Endothelial cell of umbilical vein (primary cell): ENCODE results near the gene NEU3. TPM values are rescaled to one million over a fixed set of nuclear protein-coding genes. Genes with fewer than 3 reads are reported as not detected.

Source experiments
- BruUV-seq: library from RNA; stranded (reverse); fragments of 400-500 nt; replicated peaks from 2 replicates; lab custom pipeline; 2021; lab: Mats Ljungman, UMichigan
- CTCF ChIA-PET: fragments of 300-600, 350-600 bp; sonication (Branson Sonifier 250); formaldehyde crosslinking; loops from one replicate; lab custom pipeline; 2021; ENCODE audit warnings: antibody characterized with exemption, inconsistent platforms; lab: Charles Lee
- POLR2A ChIA-PET: fragments of 300-600, 350-600 bp; sonication (Branson Sonifier 250); formaldehyde crosslinking; loops from one replicate; lab custom pipeline; 2021; ENCODE audit warnings: antibody characterized with exemption, inconsistent platforms; lab: Charles Lee
- DNase-seq: peaks from one replicate; pipeline ENCODE4 v3.0.0-alpha.2; 2011; ENCODE audit warnings: low read depth, low spot score
- FAIRE-seq: peaks from 2 replicates; lab custom pipeline; 2011; peaks lifted over from hg19 to GRCh38; lab: Jason Lieb, UNC
- H2AFZ ChIP-seq: 2 replicates; pipeline ENCODE4 v1.6.0; 2012; ENCODE audit warnings: low read depth, low read length, control low read depth, inconsistent platforms
- H3K27ac ChIP-seq: 2 replicates; pipeline ENCODE4 v1.5.1; 2011; ENCODE audit warnings: low read depth, mild to moderate bottlenecking, control low read depth, low read length, moderate library complexity; ENCODE audit not compliant: insufficient read depth
- H3K27me3 ChIP-seq, 2 experiments: 2 replicates each; pipeline versions ENCODE4 v1.6.0 to v1.6.1; 2011; ENCODE audit warnings: low read length in 2 of 2, mixed read lengths in 1 of 2; ENCODE audit not compliant: control insufficient read depth in 2 of 2, insufficient read depth in 2 of 2
- H3K36me3 ChIP-seq, 2 experiments: 2 replicates in 1 of 2; 3 replicates in 1 of 2; pipeline ENCODE4 v1.5.1; 2011; ENCODE audit warnings: low read length in 2 of 2, mild to moderate bottlenecking in 1 of 2, moderate library complexity in 1 of 2; ENCODE audit not compliant: control insufficient read depth in 2 of 2, insufficient read depth in 2 of 2; ENCODE audit errors: extremely low read depth in 1 of 2
- H3K4me1 ChIP-seq: 3 replicates; pipeline ENCODE4 v1.5.1; 2011; ENCODE audit warnings: mild to moderate bottlenecking, low read length; ENCODE audit not compliant: control insufficient read depth, insufficient read depth; ENCODE audit errors: extremely low read depth
- H3K4me2 ChIP-seq: 2 replicates; pipeline ENCODE4 v1.6.1; 2011; ENCODE audit warnings: low read length, control low read depth, mixed read lengths; ENCODE audit not compliant: insufficient read depth
- H3K4me3 ChIP-seq, 3 experiments: fragments of 200-600 bp in 1 of 3; sonication (generic), shearing (Covaris generic) in 1 of 3; replicated peaks in 1 of 3; 2 replicates each; pipeline ENCODE4 v1.5.1; 2011 to 2016; ENCODE audit warnings: control low read depth in 3 of 3, low read length in 3 of 3, mild to moderate bottlenecking in 2 of 3, inconsistent platforms in 1 of 3, low read depth in 1 of 3, moderate library complexity in 1 of 3; ENCODE audit not compliant: insufficient read depth in 1 of 3
- H3K79me2 ChIP-seq: 2 replicates; pipeline ENCODE4 v1.6.0; 2012; ENCODE audit warnings: low read length, inconsistent platforms; ENCODE audit not compliant: control insufficient read depth, insufficient read depth
- H3K9ac ChIP-seq: replicated peaks from 2 replicates; pipeline ENCODE3; 2011; ENCODE audit warnings: low read length, control low read depth; ENCODE audit not compliant: insufficient read depth; ENCODE audit errors: extremely low read depth
- H3K9me1 ChIP-seq: replicated peaks from 3 replicates; pipeline ENCODE4 v1.6.0; 2011; ENCODE audit warnings: mild to moderate bottlenecking, low read length; ENCODE audit not compliant: control insufficient read depth, insufficient read depth; ENCODE audit errors: extremely low read depth
- H3K9me3 ChIP-seq: replicated peaks from 2 replicates; pipeline ENCODE4 v1.5.1; 2012; ENCODE audit warnings: low read length, inconsistent platforms; ENCODE audit not compliant: control insufficient read depth, insufficient read depth
- H4K20me1 ChIP-seq: replicated peaks from 2 replicates; pipeline ENCODE3; 2011; ENCODE audit warnings: mild to moderate bottlenecking, low read length; ENCODE audit not compliant: control insufficient read depth, insufficient read depth; ENCODE audit errors: extremely low read depth
- EZH2 ChIP-seq: IDR thresholded peaks from 2 replicates; pipeline ENCODE4 v1.6.1; 2012; ENCODE audit warnings: borderline replicate concordance, low read depth, mild to moderate bottlenecking, moderate library complexity, low read length, inconsistent platforms; ENCODE audit not compliant: severe bottlenecking
- FOS ChIP-seq: IDR thresholded peaks from 2 replicates; pipeline ENCODE4 v1.6.1; 2011; ENCODE audit warnings: mild to moderate bottlenecking, low read length, moderate library complexity, borderline replicate concordance; ENCODE audit not compliant: insufficient read depth
- GATA2 ChIP-seq: IDR thresholded peaks from 2 replicates; pipeline ENCODE4 v1.7.0; 2011; ENCODE audit warnings: low read depth, mild to moderate bottlenecking, moderate library complexity, mixed read lengths, low read length; ENCODE audit not compliant: insufficient read length, insufficient read depth
- JUN ChIP-seq: IDR thresholded peaks from 2 replicates; pipeline ENCODE4 v1.6.1; 2011; ENCODE audit warnings: borderline replicate concordance, low read depth; ENCODE audit not compliant: insufficient read length, insufficient read depth
- MYC ChIP-seq: IDR thresholded peaks from one replicate; pipeline ENCODE4 v1.6.1; 2011; ENCODE audit warnings: mild to moderate bottlenecking, low read depth, low read length
- POLR2A ChIP-seq: IDR thresholded peaks from 2 replicates; pipeline ENCODE4 v1.6.1; 2012; ENCODE audit warnings: low read depth, mild to moderate bottlenecking, control low read depth, low read length
- POLR2AphosphoS5 ChIP-seq: IDR thresholded peaks from 2 replicates; pipeline ENCODE4 v1.6.1; 2012; ENCODE audit warnings: low read depth, mild to moderate bottlenecking, control low read depth, low read length, moderate library complexity; ENCODE audit not compliant: insufficient read depth
- dilution Hi-C: fragments of 300-500 bp; cut with MboI; formaldehyde crosslinking; loops from one replicate; pipeline ENCODE4 v1.15.0; 2019; ENCODE audit warnings: low sequenced_read_pairs; ENCODE audit not compliant: extremely low pct_ligation_motif_present
- intact Hi-C: fragments of 100-400 bp; cut with micrococcal nuclease; formaldehyde crosslinking; loops from one replicate; pipeline ENCODE4 v1.10.0; 2022
- polyA plus RNA-seq, 4 experiments: library from polyadenylated mRNA; depleted of rRNA in 3 of 4; stranded (reverse) in 3 of 4; unstranded in 1 of 4; fragments of >200 nt; gene quantifications; 2 replicates each; pipeline versions ENCODE4 v1.2.1 to v1.2.3, GENCODE V29; 2011 to 2012; ENCODE audit warnings: missing spikeins in 1 of 4
- total RNA-seq: library from RNA; stranded (reverse); gene quantifications from 2 replicates; pipeline ENCODE4 v1.2.3, GENCODE V29; 2021
- TF ChIP-seq, protein P1 (sequence below): IDR thresholded peaks from 2 replicates; pipeline ENCODE4 v1.6.1; 2011; ENCODE audit not compliant: insufficient read depth, insufficient read length
- TF ChIP-seq, protein P2 (sequence below), 2 donors: IDR thresholded peaks; 1 replicate in 1 of 2; 2 replicates in 1 of 2; pipeline ENCODE4 v1.5.1; 2011; ENCODE audit warnings: low read length in 2 of 2, mild to moderate bottlenecking in 2 of 2, moderate library complexity in 2 of 2, control low read depth in 1 of 2, inconsistent platforms in 1 of 2, low read depth in 1 of 2; ENCODE audit not compliant: insufficient read depth in 1 of 2; ENCODE audit errors: extremely low read depth in 1 of 2

Gene NEU3
- total and polyA plus RNA-seq, 2 donors (not counting 3 experiments of a cell fraction or from before 2014, with no cell fraction given): 5.9 to 7.0 TPM

DNA sequence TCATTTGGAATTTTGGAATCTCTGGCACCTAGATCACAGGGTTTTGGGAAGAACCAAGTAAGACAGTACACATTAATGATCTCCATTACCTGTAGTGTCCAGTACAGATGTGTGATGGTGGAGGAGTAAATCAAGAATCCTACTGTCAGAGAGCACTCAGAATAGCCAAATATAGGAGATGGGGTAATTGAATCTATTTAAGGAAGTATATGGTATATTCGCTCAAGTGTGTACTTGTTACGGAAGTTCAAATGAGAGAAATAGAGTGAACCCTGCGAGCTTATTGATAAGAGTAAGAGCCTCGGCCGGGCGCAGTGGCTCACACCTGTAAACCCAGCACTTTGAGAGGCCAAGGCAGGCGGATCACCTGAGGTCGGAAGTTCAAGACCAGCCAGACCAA lies 37.5 kb upstream of the NEU3 start:
- Histone ChIP-seq H3K4me2 (peak overlapping the region; percentile 22), H2AFZ (no peak overlapping the region), H3K79me2 (peaks cover 70% of the 10 kb centered on the region), H3K4me3 (no peak overlapping the region), H3K27ac (no peak overlapping the region), H3K9ac (no peak overlapping the region), H3K4me1 (peaks cover 12% of the 10 kb centered on the region), H3K9me1 (no peaks in the 10 kb centered on the region), H4K20me1 (peaks cover 6% of the 10 kb centered on the region), H3K9me3 (no peaks in the 10 kb centered on the region), H3K36me3 (peaks cover 0 to 6% of the 10 kb centered on the region in 2 experiments), H3K27me3 (no peaks in the 10 kb centered on the region)
- no peak for FAIRE-seq
- intact Hi-C loops (no loop called here), dilution Hi-C loops (no loop called here)
- CTCF ChIA-PET: no interaction called here
- BruUV-seq: no TSS peak
- no peak for DNase-seq
- POLR2A ChIA-PET: no interaction called here
- TF ChIP-seq POLR2A: no peak
- TF ChIP-seq POLR2AphosphoS5: no peak
- TF ChIP-seq, protein P1, sequence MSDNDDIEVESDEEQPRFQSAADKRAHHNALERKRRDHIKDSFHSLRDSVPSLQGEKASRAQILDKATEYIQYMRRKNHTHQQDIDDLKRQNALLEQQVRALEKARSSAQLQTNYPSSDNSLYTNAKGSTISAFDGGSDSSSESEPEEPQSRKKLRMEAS: no peak
- no peak for TF ChIP-seq GATA2
- TF ChIP-seq EZH2: no peak
- TF ChIP-seq, protein P2, sequence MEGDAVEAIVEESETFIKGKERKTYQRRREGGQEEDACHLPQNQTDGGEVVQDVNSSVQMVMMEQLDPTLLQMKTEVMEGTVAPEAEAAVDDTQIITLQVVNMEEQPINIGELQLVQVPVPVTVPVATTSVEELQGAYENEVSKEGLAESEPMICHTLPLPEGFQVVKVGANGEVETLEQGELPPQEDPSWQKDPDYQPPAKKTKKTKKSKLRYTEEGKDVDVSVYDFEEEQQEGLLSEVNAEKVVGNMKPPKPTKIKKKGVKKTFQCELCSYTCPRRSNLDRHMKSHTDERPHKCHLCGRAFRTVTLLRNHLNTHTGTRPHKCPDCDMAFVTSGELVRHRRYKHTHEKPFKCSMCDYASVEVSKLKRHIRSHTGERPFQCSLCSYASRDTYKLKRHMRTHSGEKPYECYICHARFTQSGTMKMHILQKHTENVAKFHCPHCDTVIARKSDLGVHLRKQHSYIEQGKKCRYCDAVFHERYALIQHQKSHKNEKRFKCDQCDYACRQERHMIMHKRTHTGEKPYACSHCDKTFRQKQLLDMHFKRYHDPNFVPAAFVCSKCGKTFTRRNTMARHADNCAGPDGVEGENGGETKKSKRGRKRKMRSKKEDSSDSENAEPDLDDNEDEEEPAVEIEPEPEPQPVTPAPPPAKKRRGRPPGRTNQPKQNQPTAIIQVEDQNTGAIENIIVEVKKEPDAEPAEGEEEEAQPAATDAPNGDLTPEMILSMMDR (IDR thresholded peaks at IDR 0.05; ENCODE audit: extremely low read depth in 1 of 2, insufficient read depth in 1 of 2, low read depth in 1 of 2, low read length in 2 of 2): no peak
- TF ChIP-seq MYC: no peak
- TF ChIP-seq JUN: no peak
- no peak for TF ChIP-seq FOS
